NCI-H1105 treated with DMSO at 0.1 percent for 48 hours (cell line): ENCODE data around the gene WFDC9.
"Not testable (repeated sequence)": the region's sequence is repeated elsewhere in the genome, so short reads cannot be mapped to it uniquely, and the experiment has no call there.

Experiments used
- DNase-seq: peaks from one replicate; lab custom pipeline; 2025; lab: John Stamatoyannopoulos, UW

The WFDC9 gene

DNA sequence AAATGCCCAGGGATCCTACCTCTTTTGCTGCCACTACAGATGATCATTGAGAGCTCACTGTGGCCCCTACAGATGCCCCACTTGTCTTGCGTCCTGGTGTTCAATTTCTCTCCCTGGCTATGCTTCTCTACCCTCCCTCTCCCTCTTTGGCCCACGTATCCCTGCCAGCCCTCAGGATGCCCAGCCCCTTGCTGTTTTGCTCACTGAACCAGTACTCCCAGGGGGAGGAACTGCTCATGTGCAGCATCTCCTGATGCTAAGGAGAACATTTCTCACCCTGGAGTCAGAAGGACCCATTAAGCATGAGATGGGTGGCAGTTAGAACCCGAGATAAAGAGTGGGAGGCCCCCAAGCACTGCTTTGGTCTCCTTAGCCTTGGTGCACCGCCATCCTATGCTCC, at the start of gene WFDC9:
Gene WFDC9 (minus strand): TSS at position 101 of the 400 bp plus-strand sequence. CDS start 21,103 bp downstream, outside the sequence.
- DNase-seq, result no peak

DNA sequence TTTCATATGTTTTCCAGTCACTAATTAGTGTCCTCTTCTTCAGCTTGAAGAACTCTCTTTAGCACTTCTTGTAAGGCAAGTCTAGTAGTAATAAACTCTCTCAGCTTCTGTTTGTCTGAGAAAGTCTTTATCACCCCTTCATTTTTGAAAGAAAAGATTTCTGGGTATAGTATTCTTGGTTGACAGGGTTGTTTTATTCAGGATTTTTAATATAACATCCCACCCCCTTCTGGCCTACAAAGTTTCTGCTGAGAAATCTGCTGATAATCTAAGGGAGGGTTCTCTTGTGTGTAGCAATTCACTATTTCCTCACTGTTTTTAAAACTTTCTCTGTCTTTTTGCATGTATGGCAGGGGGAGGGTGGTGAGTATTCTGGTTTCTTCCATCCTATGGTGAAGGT, 48.6 kb upstream of the WFDC9 start:
- DNase-seq, result no peak

DNA sequence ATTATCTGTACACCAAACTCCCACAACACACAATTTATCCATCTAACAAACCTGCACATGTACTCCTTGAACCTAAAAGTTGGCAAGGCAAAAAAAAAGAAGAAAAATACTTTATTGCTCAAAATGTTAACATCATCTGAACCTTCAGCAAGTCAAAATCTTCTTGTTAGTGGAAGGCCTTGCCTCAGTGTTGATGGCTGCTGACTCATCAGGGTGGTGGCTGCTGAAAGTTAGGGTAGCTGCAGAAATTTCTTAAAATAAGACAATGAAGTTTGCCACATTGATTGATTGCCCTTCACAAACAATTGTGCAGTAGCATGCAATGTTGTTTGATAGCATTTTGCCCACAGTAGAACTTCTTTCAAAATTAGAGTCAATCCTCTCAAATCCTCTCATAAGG, 41.7 kb upstream of the WFDC9 start:
- DNase-seq, result no peak

DNA sequence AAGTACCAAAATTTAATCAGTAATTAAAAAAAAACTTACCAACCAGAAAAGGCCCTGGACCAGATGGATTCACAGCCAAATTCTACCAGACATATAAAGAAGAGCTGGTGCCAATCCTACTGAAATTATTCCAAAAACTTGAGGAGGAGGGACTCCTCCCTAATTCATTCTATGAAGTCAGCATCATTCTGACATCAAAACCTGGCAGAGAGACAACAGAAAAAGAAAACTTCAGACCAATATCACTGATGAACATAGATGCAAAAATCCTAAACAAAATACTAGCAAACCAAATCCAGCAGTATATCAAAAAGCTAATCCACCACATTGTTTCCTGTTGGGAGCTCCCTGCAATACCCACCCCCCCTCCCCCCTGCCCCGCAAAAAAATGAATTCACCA, 39.1 kb upstream of the WFDC9 start, which contains the start of gene WFDC11:
Gene WFDC11 (minus strand): TSS at position 101 of the 400 bp plus-strand sequence. CDS start 19,639 bp downstream, outside the sequence.
- no peak for DNase-seq

DNA sequence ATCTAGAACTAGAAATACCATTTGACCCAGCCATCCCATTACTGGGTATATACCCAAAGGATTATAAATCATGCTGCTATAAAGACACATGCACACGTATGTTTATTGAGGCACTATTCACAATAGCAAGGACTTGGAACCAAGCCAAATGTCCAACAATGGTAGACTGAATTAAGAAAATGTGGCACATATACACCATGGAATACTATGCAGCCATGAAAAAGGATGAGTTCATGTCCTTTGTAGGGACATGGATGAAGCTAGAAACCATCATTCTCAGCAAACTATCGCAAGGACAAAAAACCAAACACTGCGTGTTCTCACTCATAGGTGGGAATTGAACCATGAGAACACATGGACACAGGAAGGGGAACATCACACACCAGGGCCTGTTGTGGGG, 26.0 kb upstream of the WFDC9 start:
- not testable (repeated sequence) for DNase-seq

DNA sequence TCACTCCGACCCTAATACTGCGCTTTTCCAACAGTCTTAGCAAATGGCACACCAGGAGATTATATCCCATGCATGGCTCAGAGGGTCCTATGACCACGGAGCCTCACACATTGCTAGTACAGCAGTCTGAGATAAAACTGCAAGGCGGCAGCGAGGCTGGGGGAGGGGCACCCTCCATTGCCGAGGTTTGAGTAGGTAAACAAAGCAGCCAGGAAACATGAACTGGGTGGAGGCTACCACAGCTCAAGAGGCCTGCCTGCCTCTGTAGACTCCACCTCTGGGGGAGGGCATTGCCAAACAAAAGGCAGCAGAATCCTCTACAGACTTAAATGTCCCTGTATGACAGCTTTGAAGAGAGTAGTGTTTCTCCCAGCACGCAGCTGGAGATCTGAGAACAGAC, 20.6 kb upstream of the WFDC9 start:
- DNase-seq, result not testable (repeated sequence)

DNA sequence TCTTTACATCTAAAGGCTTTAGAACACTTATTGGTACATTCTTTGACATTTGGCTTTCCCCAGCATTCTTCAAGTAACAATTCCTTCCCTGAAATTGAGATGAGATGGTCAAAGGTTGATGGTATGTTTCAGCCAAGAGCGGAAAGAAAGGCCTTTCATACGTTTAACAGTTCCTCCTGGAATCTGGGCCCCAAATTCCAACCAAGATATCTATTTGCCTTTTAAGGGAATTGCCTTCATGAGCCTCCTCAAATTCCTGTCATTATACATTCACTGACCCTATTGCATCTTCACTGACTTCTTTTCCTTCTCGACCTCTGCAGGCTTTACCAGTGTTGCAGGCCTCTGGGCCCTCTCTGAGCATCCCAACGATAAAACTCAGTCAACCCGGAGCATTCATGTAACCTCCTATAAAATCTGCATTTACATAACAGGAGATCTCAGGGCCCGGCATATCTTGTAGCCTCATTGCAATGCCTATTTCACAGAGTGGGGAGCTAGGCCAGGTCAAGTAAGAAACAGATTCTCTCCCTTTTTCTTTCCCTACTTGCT, 18.3 kb upstream of the WFDC9 start:
- no peak for DNase-seq

DNA sequence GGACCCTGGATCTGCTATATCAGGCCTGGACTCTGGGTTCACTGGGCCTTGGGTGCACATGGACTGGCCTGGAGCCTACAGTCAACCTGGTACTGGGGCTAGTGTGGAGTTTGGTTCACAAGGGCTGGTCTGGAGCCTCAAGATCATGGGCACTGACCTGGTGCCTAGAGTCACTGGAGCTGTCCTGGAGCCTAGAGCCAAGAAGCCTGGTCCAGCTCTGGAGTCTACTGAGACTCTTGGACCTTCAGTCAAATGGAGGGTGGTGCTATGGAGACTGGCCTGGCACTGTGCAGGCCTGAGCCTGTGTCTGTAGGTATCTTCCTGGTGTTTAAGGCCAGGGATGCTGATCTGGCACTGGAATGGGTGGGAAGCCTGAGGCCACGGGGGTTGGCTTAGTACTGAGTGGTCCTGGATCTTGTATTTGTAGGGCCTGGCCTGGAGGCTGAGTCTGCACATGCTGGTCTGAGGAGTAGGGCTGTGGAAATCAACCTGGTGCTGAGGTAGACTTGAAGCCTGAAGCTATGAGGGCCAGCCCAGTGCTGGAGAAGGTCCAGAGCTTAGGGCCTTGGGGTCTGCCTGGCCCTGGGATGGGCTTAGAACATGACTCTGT, 16.5 kb upstream of the WFDC9 start:
- DNase-seq, result no peak

DNA sequence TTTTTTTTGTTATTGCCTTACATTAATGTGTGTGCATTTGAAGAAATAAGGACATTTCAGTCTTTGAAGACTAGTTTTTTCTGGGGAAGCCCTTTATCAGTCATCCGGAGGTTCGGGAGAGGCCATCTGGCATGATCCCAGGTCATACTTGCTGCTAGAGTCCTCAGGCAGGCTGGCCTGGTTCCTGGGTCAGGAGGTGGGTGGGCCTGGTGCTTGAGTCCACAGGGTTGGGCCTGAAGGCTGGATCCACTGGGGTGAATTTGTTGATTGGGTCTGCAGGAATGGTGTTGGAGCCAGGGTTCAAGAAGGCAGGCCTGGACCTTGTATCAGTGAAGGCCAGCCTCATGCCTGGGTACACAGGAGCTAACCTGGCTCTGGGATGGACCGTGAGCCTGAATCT, 15.8 kb upstream of the WFDC9 start:
- DNase-seq, result no peak

DNA sequence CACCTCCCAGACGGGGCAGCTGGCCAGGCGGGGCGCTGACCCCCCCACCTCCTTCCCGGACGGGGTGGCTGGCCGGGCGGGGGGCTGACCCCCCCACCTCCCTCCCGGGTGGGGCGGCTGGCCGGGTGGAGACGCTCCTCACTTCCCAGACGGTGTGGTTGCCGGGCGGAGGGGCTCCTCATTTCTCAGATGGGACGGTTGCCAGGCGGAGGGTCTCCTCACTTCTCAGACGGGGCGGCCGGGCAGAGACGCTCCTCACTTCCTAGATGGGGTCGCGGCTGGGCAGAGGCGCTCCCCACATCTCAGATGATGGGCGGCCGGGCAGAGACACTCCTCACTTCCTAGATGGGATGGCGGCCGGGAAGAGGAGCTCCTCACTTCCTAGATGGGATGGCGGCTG, 14.8 kb upstream of the WFDC9 start:
- not testable (repeated sequence) for DNase-seq

DNA sequence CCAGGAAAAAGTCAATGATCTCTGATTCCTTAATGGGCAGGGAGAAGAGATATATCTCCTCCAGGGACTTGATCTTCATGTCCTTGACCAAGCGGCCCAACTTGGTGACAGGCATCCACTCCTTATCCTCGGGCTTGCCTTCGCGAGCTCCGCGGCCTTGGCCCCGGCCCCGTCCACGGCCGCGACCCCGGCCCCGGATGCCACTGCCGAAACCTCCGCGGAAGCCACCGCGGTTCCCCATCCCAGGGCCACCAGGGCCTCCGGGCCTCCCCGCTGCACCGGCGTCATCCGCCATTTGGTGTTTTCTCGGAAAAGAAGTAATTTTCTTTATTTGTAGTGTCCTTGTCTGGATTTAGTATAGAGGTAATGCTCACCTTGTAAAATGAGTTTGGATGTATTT, 10.0 kb upstream of the WFDC9 start:
- not testable (repeated sequence) for DNase-seq

DNA sequence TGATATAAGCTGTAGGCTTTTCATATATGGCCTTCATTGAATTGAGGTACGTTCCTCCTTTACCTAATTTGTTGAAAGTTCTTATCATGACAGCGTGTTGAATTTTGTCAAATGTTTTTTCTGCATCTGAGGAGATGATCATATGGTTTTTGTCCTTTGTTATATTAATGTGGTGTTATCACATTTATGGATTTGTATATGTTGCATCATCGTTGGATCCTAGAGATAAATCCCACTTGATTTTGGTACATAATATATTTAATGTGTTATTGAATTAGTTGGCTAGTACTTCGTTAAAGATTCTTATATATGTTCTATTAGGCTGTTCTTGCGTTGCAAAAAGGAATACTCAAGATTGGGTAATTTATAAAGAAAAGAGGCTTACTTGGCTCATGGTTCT, 8.6 kb upstream of the WFDC9 start:
- no peak for DNase-seq

DNA sequence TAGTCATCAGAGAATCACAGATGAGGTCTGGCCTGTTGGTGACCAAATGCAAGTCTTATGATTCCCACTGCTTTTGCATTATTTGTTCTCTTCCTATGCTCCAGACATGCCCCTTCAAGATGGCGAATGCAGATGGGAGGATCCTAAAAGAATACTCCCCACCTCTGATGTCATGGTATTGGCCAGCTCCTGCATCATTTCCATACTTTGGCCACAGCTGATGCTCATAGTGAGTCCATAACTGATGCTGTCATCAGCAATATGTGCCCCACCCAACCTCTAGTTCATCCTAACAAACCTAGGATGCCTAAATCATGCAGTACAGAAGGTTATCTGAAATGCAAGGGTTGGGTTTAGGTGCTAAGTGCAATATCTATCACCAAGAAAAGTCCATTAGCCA, 5.4 kb upstream of the WFDC9 start:
- DNase-seq, result no peak

DNA sequence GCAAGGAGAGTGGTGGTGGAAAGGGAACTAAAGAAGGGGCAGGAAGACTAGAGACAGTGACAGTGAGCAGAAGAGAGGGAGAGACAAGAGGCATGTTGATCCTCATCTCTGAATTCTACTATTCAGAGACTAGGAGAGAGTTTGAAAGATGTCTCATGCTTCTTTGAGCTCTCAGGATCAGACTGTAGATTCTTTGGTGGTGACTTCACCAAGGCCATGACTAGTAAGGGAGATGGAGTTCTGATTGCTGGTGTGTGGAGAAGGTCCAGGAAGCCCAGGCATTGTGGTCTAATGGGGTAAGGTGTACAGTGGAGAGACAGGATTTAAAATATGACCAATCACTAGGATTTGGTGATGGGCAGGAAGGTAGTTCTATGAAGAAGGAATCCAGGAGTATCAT, 713 bp downstream of the WFDC9 start:
- DNase-seq, result no peak

DNA sequence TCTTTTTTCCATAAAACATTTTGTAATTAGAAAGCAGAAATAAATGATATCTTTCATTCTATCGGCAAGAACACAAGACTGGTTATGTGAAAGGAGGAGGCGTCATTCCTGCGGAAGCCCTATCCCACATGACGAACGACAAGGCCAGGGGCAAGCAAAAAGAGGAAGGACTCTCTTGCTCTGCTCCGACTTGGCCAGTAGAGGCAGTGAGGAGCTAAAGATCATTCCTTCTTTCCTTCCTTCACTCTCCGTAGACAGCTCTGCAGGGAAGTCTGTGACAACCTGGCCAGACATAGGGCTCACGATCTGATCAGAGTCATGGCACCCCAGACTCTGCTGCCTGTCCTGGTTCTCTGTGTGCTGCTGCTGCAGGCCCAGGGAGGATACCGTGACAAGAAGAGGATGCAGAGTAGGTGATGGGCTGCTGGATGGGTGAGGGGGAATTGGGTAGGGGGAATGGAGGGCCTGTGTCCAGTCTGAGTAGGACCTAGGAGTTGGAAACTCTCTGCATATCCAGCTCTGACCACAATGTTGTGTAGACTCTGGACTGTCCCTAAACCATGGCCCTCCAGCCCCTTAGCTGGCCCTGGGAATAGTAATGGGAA, 1.5 kb downstream of the WFDC9 start, which contains the start of gene WFDC10A:
Gene WFDC10A (plus strand): TSS at position 244 of the 605 bp plus-strand sequence. CDS start 75 bp downstream, at position 319.
- peak; percentile 34 for DNase-seq

DNA sequence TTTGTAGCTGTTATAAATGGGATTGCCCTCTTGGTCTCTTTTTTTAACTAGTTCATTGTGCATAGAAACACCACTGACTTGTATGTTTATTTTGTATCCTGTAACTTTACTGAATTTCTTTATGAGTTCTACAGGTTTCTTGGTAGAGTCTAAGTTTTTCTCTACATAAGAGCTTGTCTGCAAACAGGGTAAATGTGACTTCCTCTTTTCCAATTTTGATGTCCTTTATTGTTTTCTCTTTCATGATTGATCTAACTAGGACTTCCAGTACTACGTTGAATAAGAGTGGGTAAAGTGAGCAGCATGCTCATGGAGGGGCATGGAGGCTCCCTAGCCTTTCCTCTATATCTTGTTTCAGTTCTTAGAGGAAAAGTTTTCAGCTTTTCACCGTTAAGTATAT, 4.5 kb downstream of the WFDC9 start:
- DNase-seq, result no peak

DNA sequence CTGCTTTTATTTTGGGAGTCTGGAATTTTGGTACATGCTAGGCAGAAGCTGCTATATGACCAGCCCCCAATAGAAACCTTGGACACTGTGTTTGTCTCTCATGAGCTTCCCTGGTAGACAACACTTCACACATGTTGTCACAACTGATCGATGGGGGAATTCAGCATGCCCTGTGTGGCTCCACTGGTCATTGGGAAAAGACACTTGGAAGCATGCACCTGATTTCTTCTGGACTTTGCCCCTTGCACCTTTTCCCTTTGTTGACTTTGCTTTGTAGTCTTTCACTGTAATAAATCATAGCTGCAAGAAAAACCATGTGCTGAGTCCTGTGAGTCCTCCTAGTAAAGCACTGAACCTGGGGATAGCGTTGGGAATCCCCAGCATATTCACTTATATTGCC, 9.5 kb downstream of the WFDC9 start:
- no peak for DNase-seq

DNA sequence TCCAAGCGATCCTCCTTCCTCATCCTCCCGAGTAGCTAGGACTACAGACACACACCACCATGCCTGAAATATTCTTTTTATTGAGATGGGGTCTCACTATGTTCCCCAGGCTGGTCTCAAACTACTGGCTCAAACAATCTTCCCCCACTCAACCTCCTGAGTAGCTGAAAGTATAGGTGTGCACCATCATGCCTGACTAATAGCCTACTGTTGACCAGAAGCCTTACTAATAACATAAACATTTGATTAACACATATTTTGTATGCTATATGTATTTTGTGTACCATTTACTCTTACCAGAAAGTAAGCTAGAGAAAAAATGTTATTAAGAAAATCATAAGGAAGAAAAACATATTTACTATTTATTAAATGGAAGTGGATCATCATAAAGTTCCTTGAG, 13.5 kb downstream of the WFDC9 start:
- DNase-seq, result no peak

DNA sequence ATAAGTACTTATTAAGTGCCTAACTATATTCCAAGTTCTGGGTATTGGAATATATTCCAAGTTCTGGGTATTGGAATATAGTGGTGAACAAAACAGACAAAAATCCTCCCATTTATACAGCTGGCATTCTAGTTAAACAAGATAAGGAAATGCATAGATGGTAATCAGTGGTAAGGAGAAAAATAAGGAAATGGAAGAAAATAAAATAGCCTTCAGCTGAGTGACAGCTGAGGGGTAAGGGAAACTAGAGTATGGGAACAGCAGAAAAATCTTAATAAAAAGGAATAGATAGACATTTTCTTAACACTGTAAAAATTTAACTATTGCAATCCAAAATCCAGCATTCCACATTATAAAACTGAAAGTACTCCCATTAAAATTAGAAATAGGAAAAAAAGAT, 18.8 kb downstream of the WFDC9 start:
- DNase-seq, result no peak

DNA sequence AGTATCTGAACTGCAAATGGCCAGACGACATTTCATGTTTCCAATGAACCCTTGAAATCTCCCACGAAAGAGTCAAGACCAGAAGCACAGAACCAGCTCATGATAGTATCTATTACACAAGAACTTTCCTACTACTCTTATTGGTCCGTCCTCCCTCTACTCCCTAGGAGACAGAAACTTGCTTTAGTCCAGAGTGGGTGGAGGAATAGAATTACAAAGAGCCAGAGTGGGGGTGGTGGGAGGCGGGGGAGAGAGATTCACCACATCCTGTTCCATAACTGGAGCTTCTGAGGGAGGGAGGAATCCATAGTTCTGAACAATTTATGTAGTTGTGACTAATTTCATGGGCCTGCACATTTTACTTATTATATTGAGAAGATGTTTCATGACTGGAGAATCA, 20.0 kb downstream of the WFDC9 start:
- DNase-seq, result no peak

DNA sequence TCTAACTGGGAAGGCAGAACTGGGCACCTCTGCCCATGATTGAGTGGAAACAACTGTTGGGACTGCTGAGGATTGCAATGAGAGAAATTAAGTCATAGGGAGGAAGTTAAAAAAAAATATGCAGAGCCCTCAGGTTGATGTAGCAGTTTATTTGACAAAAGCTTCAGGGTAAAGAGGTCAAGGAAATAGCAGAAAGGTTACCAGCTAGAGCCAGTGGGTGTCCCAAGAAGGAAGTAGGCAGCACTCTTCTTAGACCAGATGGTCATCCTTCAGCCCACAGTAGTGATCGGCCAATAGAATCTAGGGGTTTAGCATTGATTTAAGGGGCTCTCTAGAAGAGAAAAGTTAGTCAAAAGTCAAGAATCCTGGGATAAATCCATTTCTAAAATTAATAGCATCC, 23.3 kb downstream of the WFDC9 start:
- no peak for DNase-seq

DNA sequence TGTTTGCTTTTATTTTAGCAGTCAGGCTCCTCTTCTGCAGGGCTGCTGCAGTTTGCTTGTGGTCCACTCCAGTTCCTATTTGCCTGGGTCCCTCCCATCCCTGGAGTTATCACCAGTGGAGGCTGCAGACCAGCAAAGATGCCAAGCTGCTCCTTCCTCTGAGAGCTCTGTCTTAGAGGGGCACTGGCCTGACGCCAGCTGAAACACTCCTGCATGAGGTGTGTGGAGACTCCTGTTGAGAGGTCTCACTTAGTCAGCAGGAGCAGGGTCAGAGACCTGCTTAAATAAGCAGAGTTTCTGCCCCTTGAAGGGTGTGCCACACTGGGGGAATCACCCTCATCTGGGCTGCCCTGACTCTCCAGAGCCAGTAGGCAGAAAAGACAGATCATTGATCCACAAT, 35.8 kb downstream of the WFDC9 start:
- no peak for DNase-seq

DNA sequence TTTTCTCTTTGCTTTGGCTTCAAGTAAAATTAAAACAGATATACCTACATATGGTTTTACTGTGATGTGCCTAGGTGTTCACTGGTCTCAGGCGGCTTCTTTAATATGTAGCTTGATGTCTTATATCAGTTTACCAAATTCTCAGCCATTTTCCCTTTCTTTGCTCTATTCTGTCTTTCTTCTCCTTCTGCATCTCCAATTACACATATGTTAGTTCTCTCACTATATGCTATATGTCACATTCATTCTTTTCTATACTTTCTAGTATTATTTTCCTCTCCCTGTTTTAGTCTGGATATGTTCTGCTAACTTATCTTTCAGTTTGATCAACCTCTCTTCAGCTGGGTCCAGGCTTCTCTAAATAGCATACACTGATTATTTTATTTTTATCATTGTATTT, 37.6 kb downstream of the WFDC9 start:
- DNase-seq, result no peak
